HG02763 (cell line): Measurements from ENCODE around the gene TBX2.

Experiments
- ATAC-seq: cut with Tn5 transposase; IDR thresholded peaks from one replicate; pipeline ENCODE4 v1.9.1; 2021; ENCODE audit warnings: mild to moderate bottlenecking, moderate library complexity; ENCODE audit not compliant: unreplicated experiment

The TBX2 gene

DNA sequence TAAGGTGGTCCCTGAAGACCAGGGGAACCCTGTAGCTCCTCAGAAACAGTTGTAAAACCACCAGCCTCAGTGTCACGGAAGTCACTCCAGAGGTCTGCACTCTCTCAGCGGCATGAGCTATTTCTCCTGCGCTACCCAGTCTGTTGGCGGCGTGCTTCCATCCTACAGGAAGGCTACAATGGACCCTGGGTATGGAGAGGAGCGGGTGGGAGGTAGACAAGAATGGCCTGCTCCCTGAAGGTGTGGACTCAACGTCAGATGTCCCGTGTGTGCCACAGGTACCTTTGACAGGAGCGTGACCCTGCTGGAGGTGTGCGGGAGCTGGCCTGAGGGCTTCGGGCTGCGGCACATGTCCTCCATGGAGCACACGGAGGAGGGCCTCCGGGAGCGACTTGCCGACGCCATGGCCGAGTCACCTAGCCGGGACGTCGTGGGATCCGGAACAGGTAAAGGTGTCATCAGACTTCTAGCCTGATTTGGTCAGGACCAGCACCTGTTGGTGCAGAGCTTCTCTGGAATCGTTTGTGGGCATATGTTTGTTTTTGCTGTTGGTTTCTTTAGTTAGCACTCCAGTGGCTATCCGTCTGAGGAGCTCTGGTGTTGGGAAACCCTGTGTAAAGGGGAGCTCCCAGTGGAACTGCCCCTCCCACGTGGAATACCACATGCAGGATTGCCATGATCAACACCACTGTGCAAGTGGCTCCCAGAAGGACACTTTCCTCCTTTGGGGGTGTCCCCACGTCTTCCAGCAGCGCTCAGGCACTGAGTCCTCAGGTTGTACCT is 31.4 kb upstream of the TBX2 start:
- ATAC-seq = no peak

GRCh38 chr17:61368832-61369450 is 30.7 kb upstream of the TBX2 start:
- no peak for ATAC-seq

GRCh38 chr17:61369751-61370150 is 29.9 kb upstream of the TBX2 start:
- ATAC-seq = no peak

DNA sequence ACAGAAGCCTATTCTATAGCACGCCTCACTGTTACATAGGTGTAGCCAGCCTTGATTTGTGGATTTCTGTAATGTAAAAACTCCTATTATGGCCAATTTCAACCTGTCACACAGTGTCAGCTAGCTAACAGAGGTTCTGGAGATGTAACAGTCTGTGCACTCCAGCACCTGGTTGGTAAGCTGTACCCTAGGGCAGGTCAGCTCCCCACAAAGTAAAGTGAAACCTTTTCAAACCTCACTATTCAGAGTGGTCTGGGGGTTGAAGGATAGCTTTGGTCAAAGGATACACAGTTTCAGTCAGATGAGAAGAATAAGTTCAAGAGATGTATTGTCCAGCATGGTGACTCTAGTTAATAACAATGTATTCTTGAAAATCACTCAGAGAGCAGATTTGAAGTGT is 28.5 kb upstream of the TBX2 start:
- no peak for ATAC-seq

GRCh38 chr17:61371606-61372005 is 28.0 kb upstream of the TBX2 start:
- ATAC-seq = no peak

GRCh38 chr17:61372436-61372835 is 27.2 kb upstream of the TBX2 start:
- ATAC-seq = no peak

GRCh38 chr17:61376931-61377838 is 22.5 kb upstream of the TBX2 start:
- no peak for ATAC-seq

DNA sequence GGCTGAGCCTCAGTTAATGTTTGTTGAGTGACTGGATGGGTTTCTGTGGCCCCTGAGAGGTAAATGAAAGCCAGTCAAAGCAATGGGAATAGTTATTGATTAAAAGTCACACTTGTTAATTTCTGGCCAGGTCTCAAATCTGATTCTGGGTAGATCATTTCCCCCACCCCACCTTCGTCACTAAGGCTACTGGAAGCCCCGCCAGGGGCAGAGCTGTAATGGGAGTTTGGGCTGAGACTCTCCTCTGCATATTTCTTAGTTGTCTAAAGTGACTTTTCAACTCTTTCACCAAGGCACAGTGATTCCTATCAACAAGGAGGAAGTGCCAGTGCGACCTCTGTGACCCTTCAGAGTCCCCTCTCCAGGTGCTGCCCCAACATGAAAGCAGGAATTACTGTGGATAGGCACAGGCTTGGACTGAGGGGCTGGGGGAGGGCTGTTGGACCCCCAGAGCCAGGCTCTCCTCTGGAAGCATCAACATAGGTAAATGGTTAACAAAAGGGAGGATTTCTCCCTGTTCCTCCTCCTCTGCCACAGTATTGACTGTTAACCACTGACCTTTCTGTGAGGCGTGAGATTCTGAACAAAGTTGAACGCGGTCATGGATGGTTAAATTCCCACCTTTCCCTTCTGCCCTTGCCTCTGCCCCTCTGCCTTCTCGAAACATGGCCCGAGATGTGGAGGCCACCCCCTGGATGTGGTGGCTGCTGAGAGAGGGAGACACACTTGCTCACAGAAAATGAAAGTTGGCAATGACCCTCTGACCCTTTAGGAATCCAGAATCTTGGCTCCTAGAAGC is 20.8 kb upstream of the TBX2 start:
- no peak for ATAC-seq

DNA sequence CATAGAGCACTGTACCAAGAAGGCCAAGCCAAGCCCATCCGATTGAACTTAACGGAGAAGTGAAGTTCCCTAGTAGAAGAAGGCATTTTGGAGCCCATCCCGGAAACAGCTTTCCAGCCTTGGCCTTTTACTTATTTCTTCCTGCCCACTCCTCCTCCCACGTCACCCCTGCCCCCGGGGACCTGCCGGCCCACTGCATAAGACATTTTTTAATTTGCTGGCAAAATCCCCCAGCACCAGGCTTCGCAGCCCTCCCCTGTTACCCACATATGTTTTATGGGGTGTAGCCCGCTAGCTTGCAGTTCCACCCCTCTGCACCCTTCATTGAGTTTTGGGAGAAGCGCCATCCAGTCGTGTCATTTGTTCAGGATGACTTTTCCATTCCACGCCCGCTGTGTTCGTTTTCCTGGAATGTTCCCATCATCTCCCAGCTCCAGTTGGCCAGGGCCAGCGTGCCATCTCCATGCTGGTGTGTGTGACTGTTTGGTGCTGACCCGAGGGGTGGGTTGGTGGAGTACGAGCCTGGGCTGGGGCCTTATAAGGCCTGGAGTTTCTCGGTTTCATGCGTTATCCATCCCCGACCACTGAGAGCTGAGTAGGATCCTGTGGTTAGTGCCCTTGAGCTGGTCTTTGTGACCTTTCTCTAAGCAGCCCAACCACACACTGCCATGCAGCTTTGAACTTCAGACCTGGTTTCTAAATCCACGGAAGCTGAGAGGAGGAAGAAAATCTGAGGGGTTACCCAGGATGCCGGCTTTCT is 20.0 kb upstream of the TBX2 start:
- ATAC-seq = no peak

GRCh38 chr17:61380217-61380835 is 19.3 kb upstream of the TBX2 start:
- ATAC-seq = no peak

DNA sequence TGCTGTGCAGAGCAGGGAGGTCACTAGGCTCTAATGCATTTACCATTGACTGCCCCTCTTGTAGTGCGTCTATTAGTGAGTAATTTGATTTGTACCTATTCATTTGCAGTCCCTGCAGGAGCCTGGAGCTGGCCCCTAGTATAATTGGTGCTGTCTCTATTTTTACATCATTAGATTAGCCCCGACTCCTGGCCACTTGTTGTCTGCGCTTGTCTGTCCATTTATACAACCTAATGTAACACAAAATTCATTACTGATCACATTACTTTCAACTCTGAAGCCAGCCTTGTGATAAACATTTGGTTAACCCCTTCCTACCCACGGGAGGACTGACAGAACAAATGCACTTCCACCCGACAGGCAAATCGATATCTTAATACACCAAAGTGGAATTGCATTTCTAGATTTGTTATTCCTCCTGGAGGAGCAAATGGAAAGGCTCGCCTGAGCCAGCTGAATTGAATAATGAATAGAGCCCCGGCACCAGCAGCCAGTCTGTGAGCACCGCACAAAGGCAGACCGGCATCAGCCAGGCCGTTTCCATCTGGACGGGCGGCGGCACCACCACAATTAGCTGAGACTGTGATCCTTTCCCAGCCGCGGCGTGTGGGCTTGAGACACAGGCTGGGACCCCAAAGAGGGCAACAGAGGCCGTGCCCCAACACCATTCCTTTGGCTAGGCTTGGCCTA is 18.7 kb upstream of the TBX2 start:
- no peak for ATAC-seq

GRCh38 chr17:61381537-61381936 is 18.1 kb upstream of the TBX2 start:
- no peak for ATAC-seq

DNA sequence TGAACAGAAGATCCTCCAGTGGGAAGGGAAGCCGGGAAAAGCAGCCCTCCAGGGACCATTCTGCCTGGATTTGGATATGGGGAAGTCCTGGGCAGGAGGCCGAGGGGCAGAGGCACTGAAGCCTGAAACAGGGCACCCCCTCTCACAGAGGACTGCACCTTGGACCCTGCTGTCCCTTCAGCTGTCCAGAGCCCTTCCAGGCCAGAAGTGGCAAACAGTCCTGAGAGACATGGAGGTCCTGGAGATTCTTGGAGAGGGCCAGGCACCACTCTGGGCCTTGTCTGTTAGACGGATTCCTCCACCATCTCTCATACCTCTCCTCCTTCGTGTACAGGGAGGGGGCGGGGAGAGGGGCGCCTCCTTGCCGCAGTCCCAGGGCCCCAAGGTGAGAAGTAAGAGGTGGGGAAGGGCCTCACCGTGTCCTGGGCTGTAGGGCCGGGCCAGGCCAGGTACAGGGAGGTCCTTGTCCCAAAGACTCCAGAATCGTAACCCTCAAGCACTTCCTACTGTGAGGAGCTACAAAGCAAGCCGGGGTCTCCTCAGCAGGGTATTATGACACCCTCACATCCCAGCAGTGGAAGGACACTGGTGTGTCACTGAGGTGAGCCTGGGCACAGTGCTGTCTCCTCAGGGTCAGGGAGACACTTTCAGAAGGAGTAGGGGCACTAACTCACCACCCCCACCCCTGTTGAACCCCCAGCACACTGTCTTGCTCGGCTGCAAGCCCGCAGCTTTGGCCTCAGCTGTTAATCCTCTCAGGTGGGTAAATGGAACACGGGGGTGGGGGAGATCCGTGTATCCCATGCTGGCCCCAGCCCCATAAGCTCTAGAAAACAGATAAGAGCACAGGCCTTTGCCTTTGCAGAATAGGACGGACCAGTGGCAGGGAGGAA is 16.6 kb upstream of the TBX2 start:
- no peak for ATAC-seq

DNA sequence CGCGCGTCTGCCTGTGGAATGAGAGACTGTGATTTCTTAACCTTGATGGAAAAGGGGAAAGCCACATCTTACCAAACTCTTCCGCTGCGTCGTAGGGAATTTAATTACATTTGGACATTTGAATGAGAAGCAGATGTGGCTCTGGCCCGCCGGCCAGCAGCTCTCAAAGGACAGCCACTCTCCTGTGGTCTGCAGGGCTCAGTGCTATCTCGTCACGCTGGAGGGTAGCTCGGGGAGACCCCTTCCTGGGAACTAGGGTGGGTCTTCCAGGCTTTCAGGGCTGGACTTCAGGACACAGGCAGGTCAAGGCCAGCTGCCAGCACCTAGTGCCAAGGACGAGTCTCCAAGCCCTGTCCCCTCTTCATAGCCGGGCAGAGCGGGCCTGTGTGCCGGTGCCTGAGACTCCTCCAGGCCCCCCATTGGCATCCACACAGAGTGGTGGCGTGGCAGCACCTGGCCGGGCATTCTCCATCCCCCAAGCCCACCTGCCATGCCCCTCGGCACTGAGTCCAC is 15.9 kb upstream of the TBX2 start:
- no peak for ATAC-seq

GRCh38 chr17:61384354-61384691 is 15.3 kb upstream of the TBX2 start:
- no peak for ATAC-seq

GRCh38 chr17:61384692-61385576 is 14.7 kb upstream of the TBX2 start:
- ATAC-seq = no peak
